SK-N-SH (cell line): ENCODE results near the gene KLHDC10. TPM values are rescaled to one million over a fixed set of nuclear protein-coding genes. Genes with fewer than 3 reads are reported as not detected.

ENCODE experiments used
- CTCF ChIA-PET: fragments of 300-600, 350-600 bp; formaldehyde crosslinking; extraction: SDS; loops from one replicate; lab custom pipeline; 2021; lab: Yijun Ruan, JAX
- POLR2A ChIA-PET: fragments of 350-600 bp; sonication (Branson Sonifier 250); formaldehyde crosslinking; extraction: SDS; loops from one replicate; lab custom pipeline; 2020; ENCODE audit warnings: antibody characterized with exemption, inconsistent platforms; lab: Yijun Ruan, JAX
- DNase-seq: peaks from one replicate; pipeline ENCODE4 v3.0.0; 2012
- H2AFZ ChIP-seq: fragments of 200-600 bp; sonication (generic); 2 replicates; pipeline ENCODE4 v1.8.1; 2016; ENCODE audit warnings: antibody characterized with exemption, mild to moderate bottlenecking, low read depth
- H3F3A ChIP-seq: fragments of 200-600 bp; sonication (generic); replicated peaks from 2 replicates; pipeline ENCODE3; 2016; ENCODE audit warnings: antibody characterized with exemption, mild to moderate bottlenecking; ENCODE audit not compliant: insufficient read depth
- H3K27ac ChIP-seq, 2 experiments: fragments of 200-500 bp in 1 of 2; fragments of 200-600 bp in 1 of 2; sonication (Bioruptor generic) in 1 of 2; sonication (generic), shearing (Covaris generic) in 1 of 2; 2 replicates each; pipeline versions ENCODE4 v1.5.1 to v1.6.1; 2014 to 2016; ENCODE audit warnings: low read depth in 2 of 2, inconsistent platforms in 1 of 2, low read length in 1 of 2, mild to moderate bottlenecking in 1 of 2, mixed read lengths in 1 of 2
- H3K27me3 ChIP-seq: fragments of 200-600 bp; sonication (generic), shearing (Covaris generic); 2 replicates; pipeline ENCODE4 v1.6.1; 2016; ENCODE audit warnings: mixed run types; ENCODE audit not compliant: insufficient read depth
- H3K36me3 ChIP-seq, 2 experiments: fragments of 200-500 bp in 1 of 2; fragments of 200-600 bp in 1 of 2; sonication (Bioruptor generic) in 1 of 2; sonication (generic) in 1 of 2; replicated peaks in 1 of 2; 2 replicates each; pipeline versions ENCODE3 to v1.5.1; 2014 to 2016; ENCODE audit warnings: low read length in 1 of 2, mild to moderate bottlenecking in 1 of 2; ENCODE audit not compliant: insufficient read depth in 2 of 2, control insufficient read depth in 1 of 2
- H3K4me1 ChIP-seq, 2 experiments: fragments of 200-500 bp in 1 of 2; fragments of 200-600 bp in 1 of 2; sonication (Bioruptor generic) in 1 of 2; sonication (generic), shearing (Covaris generic) in 1 of 2; 2 replicates each; pipeline versions ENCODE4 v1.5.1 to v1.6.1; 2014 to 2016; ENCODE audit warnings: low read depth in 1 of 2, low read length in 1 of 2, mixed run types in 1 of 2; ENCODE audit not compliant: insufficient read depth in 2 of 2, control insufficient read depth in 1 of 2
- H3K4me2 ChIP-seq: fragments of 200-600 bp; sonication (generic), shearing (Covaris generic); 2 replicates; pipeline ENCODE4 v1.6.1; 2017; ENCODE audit warnings: mixed run types
- H3K4me3 ChIP-seq, 2 experiments: fragments of 200-500 bp in 1 of 2; fragments of 200-600 bp in 1 of 2; sonication (Bioruptor generic) in 1 of 2; sonication (generic), shearing (Covaris generic) in 1 of 2; 2 replicates each; pipeline versions ENCODE4 v1.5.1 to v1.8.1; 2014 to 2016; ENCODE audit warnings: low read depth in 2 of 2, inconsistent platforms in 1 of 2, low read length in 1 of 2, mild to moderate bottlenecking in 1 of 2, mixed read lengths in 1 of 2, moderate library complexity in 1 of 2
- H3K79me2 ChIP-seq: fragments of 200-600 bp; sonication (generic); 2 replicates; pipeline ENCODE4 v1.8.1; 2017; ENCODE audit warnings: mild to moderate bottlenecking; ENCODE audit not compliant: insufficient read depth
- H3K9ac ChIP-seq: fragments of 200-600 bp; sonication (generic); 2 replicates; pipeline ENCODE4 v1.6.1; 2017; ENCODE audit warnings: mixed run types
- H3K9me2 ChIP-seq: fragments of 200-600 bp; sonication (generic); 2 replicates; pipeline ENCODE4 v1.6.1; 2017; ENCODE audit warnings: mixed run types
- H3K9me3 ChIP-seq: fragments of 200-600 bp; sonication (generic); 2 replicates; pipeline ENCODE4 v1.6.1; 2017; ENCODE audit warnings: mixed run types, mild to moderate bottlenecking, moderate library complexity
- H4K20me1 ChIP-seq: fragments of 200-600 bp; sonication (generic); 2 replicates; pipeline ENCODE4 v1.6.1; 2017; ENCODE audit warnings: mild to moderate bottlenecking, mixed run types; ENCODE audit not compliant: insufficient read depth
- CHD2 ChIP-seq: fragments of 150-350 bp; IDR thresholded peaks from 2 replicates; pipeline ENCODE4 v1.6.1; 2018; ENCODE audit warnings: low read length; ENCODE audit not compliant: partially characterized antibody
- FOXJ3 ChIP-seq: sonication (generic); formaldehyde crosslinking; IDR thresholded peaks from 2 replicates; pipeline ENCODE4 v1.5.1; 2020; ENCODE audit warnings: mild to moderate bottlenecking, missing genetic modification reagents
- GABPA ChIP-seq: IDR thresholded peaks from 2 replicates; pipeline ENCODE4 v1.4.0; 2012; ENCODE audit warnings: low read depth, mild to moderate bottlenecking
- GATA2 ChIP-seq: sonication (generic); formaldehyde crosslinking; IDR thresholded peaks from 2 replicates; pipeline ENCODE4 v1.5.0; 2020; ENCODE audit warnings: mild to moderate bottlenecking, missing genetic modification reagents
- MEF2A ChIP-seq: IDR thresholded peaks from 2 replicates; pipeline ENCODE4 v1.4.0; 2012; ENCODE audit warnings: low read depth, borderline replicate concordance
- MXI1 ChIP-seq: IDR thresholded peaks from 2 replicates; pipeline ENCODE4 v1.6.1; 2012; ENCODE audit warnings: mild to moderate bottlenecking, low read depth, low read length, improper control_type of control experiment
- NFIC ChIP-seq: IDR thresholded peaks from 2 replicates; pipeline ENCODE4 v1.4.0; 2012; ENCODE audit warnings: borderline replicate concordance
- NRF1 ChIP-seq: IDR thresholded peaks from 2 replicates; pipeline ENCODE4 v1.6.1; 2012; ENCODE audit warnings: low read depth, mild to moderate bottlenecking, low read length
- PBX3 ChIP-seq: IDR thresholded peaks from 2 replicates; pipeline ENCODE4; 2012
- RAD21 ChIP-seq: IDR thresholded peaks from 2 replicates; pipeline ENCODE4 v1.6.1; 2012; ENCODE audit warnings: mild to moderate bottlenecking, low read length
- REST ChIP-seq: IDR thresholded peaks from 2 replicates; pipeline ENCODE4 v1.6.1; 2012; ENCODE audit warnings: mild to moderate bottlenecking, low read depth, low read length, moderate library complexity
- RXRA ChIP-seq: IDR thresholded peaks from 2 replicates; pipeline ENCODE4 v1.4.0; 2012; ENCODE audit warnings: low read depth, mild to moderate bottlenecking, borderline replicate concordance
- SIN3A ChIP-seq: IDR thresholded peaks from 2 replicates; pipeline ENCODE4 v1.6.1; 2012; ENCODE audit warnings: low read depth, mild to moderate bottlenecking, low read length, moderate library complexity, borderline replicate concordance
- TEAD4 ChIP-seq: IDR thresholded peaks from 2 replicates; pipeline ENCODE4 v1.4.0; 2012; ENCODE audit warnings: mild to moderate bottlenecking, borderline replicate concordance; ENCODE audit not compliant: insufficient read depth
- USF1 ChIP-seq: IDR thresholded peaks from 2 replicates; pipeline ENCODE4 v1.4.0; 2012; ENCODE audit warnings: low read depth, borderline replicate concordance
- USF2 ChIP-seq: fragments of 150-350 bp; IDR thresholded peaks from 2 replicates; pipeline ENCODE4 v1.6.1; 2017; ENCODE audit warnings: antibody characterized with exemption, low read length, low read depth, borderline replicate concordance
- ZBTB33 ChIP-seq: IDR thresholded peaks from 2 replicates; pipeline ENCODE4 v1.4.0; 2012; ENCODE audit warnings: low read depth, borderline replicate concordance
- WGBS: methylation state at CpG from one replicate; pipeline ENCODE4 v1.1.6; 2017; ENCODE audit warnings: low lambda C conversion rate; 5-methylcytosine and 5-hydroxymethylcytosine counted together
- polyA plus RNA-seq, 3 experiments: library from polyadenylated mRNA; depleted of rRNA; stranded (reverse); fragments of >200 nt; gene quantifications; 2 replicates each; pipeline ENCODE4 v1.2.3, GENCODE V29; 2012

Gene KLHDC10
- polyA plus RNA-seq, 1 of the 3 experiments (the other 2 are of a cell fraction) = 15.9 TPM

- Histone ChIP-seq H3K27me3 (no peaks in the 10 kb centered on the region), H3K4me1 (peaks cover 6 to 12% of the 10 kb centered on the region in 2 experiments; a peak in 3 of 4 replicates), H3K79me2 (no peaks in the 10 kb centered on the region), H4K20me1 (no peaks in the 10 kb centered on the region), H3K4me2 (peak overlapping the region; percentile 13; the same call in 1 of the 2 replicates), H3K4me3 (no peak overlapping the region), H2AFZ (no peak overlapping the region), H3K36me3 (peaks cover 62 to 69% of the 10 kb centered on the region in 2 experiments), H3K9me3 (no peaks in the 10 kb centered on the region), H3K9ac (peak overlapping the region; percentile 3; the same call in 1 of the 2 replicates), H3K9me2 (no peaks in the 10 kb centered on the region), H3F3A (peaks cover 25% of the 10 kb centered on the region), H3K27ac (peak overlapping the region; percentile 65 to 67)
- no peak for DNase-seq
- POLR2A ChIA-PET = interaction anchor here (1.1 kb wide), 1 partner anchor 13 kb away, joined by 3 read pairs; no protein-coding TSS in a partner anchor
- peak; percentile 75 for TF ChIP-seq NFIC
- no peak for TF ChIP-seq RAD21
- peak; percentile 57 for TF ChIP-seq PBX3
- TF ChIP-seq NRF1 = no peak
- TF ChIP-seq MXI1 = no peak
- CTCF ChIA-PET = interaction anchor here (0.6 to 1.6 kb wide), 5 partner anchors 13 to 56 kb away, joined by 3 to 4 read pairs (median 3); no protein-coding TSS in a partner anchor
- WGBS = 28% methylated on average over 1 of the region's 1 CpG
These were observed 57.5 kb downstream of the KLHDC10 start for GRCh38 chr7:130127821-130128317.

- H3K9ac ChIP-seq = no peak overlapping the region
- no peak overlapping the region for H3K27ac ChIP-seq
- ChIA-PET CTCF (interaction anchor here (0.8 to 1.2 kb wide), 2 partner anchors 23 to 57 kb away, joined by 3 read pairs; no protein-coding TSS in a partner anchor), POLR2A (no interaction called here)
- H3K4me2 ChIP-seq = no peak overlapping the region
- peaks cover 6 to 12% of the 10 kb centered on the region in 2 experiments; a peak in 3 of 4 replicates for H3K4me1 ChIP-seq
- no peaks in the 10 kb centered on the region for H3K9me3 ChIP-seq
- H3K9me2 ChIP-seq = no peaks in the 10 kb centered on the region
- no peak for DNase-seq
- no peak overlapping the region for H2AFZ ChIP-seq
- no peaks in the 10 kb centered on the region for H4K20me1 ChIP-seq
- no peaks in the 10 kb centered on the region for H3K79me2 ChIP-seq
- H3K4me3 ChIP-seq = no peak overlapping the region
- no peak for TF ChIP-seq GABPA
- TF ChIP-seq USF1 = no peak
- no peak for TF ChIP-seq MXI1
- TF ChIP-seq USF2 = no peak
- TF ChIP-seq SIN3A = no peak
- no peak for TF ChIP-seq GATA2 (CRISPR knock-in tag)
- no peak for TF ChIP-seq TEAD4
- no peak for TF ChIP-seq REST
- TF ChIP-seq CHD2 = no peak
- no peak for TF ChIP-seq FOXJ3 (CRISPR knock-in tag)
- no peak for TF ChIP-seq RAD21
- no peak for TF ChIP-seq ZBTB33
- no peak for TF ChIP-seq NFIC
- TF ChIP-seq MEF2A = no peak
- no peak for TF ChIP-seq RXRA
- no peaks in the 10 kb centered on the region for H3K27me3 ChIP-seq
- peaks cover 20% of the 10 kb centered on the region for H3F3A ChIP-seq
- WGBS = 91% methylated on average over 4 of the region's 4 CpGs
- peaks cover 65 to 72% of the 10 kb centered on the region in 2 experiments for H3K36me3 ChIP-seq
These were observed 58.7 kb downstream of the KLHDC10 start for GRCh38 chr7:130129011-130129411.
